SKM-1 (cell line): ENCODE data around the gene LYZ.

Experiments
- DNase-seq: peaks from one replicate; lab custom pipeline; 2025; ENCODE audit not compliant: unreplicated experiment; lab: John Stamatoyannopoulos, UW

LYZ gene

GRCh38 chr12:69383074-69383473 is 34.9 kb downstream of the LYZ start:
- DNase-seq: no peak

- no peak for DNase-seq
These were observed 36.9 kb downstream of the LYZ start for GRCh38 chr12:69385038-69385437.

GRCh38 chr12:69386921-69387320 is 38.7 kb downstream of the LYZ start:
- DNase-seq: no peak

DNA sequence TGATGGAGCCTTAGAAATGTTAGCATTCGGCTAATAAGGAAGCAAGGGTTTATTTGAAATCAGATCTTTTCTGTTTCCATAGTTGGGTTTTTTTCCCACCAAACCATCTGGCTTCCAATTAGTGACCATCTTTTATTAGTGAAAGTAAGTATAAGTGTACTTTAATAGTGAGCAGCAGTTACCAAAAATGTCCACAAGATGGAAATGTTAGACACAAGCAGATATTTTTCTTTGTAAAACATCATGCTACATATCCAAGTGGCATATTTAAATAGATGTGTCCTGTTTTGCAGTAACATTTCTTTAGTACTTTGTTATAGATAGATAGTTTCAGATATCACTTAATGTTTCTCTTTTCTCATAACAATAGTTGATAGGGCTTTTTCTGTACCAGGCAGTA is 40.2 kb downstream of the LYZ start:
- no peak for DNase-seq

DNA sequence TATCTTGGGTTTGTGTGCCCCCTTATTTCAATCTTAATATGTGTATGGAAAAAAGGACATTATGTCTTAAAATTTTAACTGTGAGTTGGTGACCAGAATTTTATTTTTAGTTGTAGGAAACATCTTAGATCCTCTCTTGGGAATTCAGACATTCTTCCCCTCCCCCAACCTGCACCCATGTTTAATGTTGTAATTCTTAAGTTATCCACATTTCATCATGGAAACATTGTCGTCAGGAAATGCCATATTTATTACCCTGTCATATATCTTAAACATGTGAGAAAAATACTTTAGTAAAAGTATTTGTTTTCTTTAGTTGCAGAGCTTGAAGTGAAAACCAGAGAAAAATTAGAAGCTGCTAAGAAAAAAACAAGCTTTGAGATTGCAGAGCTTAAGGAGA is 41.6 kb downstream of the LYZ start:
- no peak for DNase-seq

DNA sequence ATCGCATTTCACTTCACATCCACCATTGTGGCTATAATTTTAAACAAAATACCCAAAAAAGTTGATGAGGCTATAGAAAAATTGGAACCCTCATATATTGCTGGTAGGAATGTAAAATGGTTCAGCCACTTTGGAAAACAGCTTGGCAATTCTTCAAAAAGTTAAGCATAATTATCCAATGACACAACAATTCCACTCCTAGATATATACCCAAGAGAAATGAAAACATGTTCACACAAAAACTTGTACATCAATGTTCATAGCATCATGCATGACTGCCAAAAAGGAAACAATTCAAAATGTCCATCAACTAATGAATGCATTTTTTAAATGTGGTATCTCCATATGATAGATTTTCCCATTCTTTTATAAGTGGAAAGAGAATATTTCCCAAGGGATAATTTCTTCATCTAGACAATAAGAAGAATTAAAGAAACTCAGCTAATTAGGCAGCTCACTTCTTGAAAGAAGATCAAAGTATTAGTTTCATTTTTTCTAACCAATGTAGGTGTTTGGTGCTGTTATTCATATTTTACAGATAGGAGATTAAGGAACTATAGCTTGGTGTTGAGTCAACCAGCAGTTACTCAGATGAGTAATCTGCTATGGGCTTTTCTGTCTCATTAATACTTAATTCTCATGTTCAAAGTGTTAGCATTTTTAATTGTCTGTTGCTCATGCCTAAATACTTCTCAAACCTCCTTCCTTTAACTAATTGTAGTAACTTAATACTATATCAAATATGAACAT is 44.2 kb downstream of the LYZ start:
- no peak for DNase-seq

GRCh38 chr12:69396041-69396440 is 47.9 kb downstream of the LYZ start:
- no peak for DNase-seq

- DNase-seq: no peak
These were observed 48.8 kb downstream of the LYZ start for GRCh38 chr12:69396963-69397362.

DNA sequence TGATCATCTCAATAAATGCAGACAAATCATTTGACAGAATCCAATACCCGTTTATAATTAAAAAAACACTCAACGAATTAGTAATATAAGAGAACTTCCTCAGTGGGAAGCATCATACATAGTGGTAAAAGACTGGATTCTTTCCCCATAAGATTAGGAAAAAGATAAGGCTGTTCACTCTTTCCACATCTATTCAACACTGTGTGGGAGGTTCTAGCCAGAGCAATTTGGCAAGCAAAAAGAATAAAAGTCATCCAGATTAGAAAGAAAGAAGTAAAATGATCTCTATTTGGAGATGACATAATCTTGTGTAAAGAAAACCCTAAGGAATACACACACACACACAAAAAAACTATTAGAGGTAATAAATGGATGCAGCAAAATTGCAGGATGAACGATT is 49.8 kb downstream of the LYZ start:
- no peak for DNase-seq

- DNase-seq: no peak
These were observed 53.8 kb downstream of the LYZ start for GRCh38 chr12:69401940-69402339.
